ENCODE measurements around the gene FCRL4. TPM values are rescaled to one million over a fixed set of nuclear protein-coding genes. Genes with fewer than 3 reads are reported as not detected.

Gene FCRL4
- total and polyA plus RNA-seq, 2 donors (not counting 1 experiment from before 2014, with no cell fraction given), result 0.09 to 0.30 TPM

DNA sequence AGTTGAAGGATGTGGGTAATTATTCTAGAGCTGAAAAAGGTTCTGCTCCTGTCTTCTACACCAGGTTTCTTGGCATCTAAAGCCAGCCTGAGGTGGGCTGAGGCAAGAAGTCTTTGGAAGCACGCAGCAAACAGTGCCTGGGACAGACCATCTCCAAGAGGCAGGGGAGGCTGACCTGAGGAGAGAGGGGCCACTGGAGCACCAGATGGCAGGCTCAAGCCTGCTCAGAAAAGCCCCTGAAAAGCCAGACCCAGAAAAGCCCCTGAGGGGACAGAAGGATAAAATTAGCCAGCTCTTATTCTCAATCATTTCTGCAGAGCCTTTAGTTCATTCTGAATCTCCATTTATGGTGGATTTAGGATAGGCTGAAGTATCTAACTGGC lies 17.1 kb downstream of the FCRL4 start:
- Histone ChIP-seq H3K4me2 (replicated peaks; ENCODE audit: low read depth, low read length, poor library complexity, severe bottlenecking) (peak overlapping the region; percentile 40), H3K36me3 (replicated peaks in 1 of 2; ENCODE audit: control extremely low read depth in 1 of 2, control insufficient read depth in 1 of 2, extremely low read depth in 1 of 2, insufficient read depth in 2 of 2, low read length in 1 of 2) (no peaks in the 10 kb centered on the region), H3K27me3 (replicated peaks in 1 of 4; ENCODE audit: control extremely low read depth in 1 of 4, control insufficient read depth in 3 of 4, insufficient read depth in 4 of 4, low read length in 3 of 4) (no peaks in the 10 kb centered on the region), H4K20me1 (ENCODE audit: control insufficient read depth, insufficient read depth, low read length, poor library complexity, severe bottlenecking) (no peaks in the 10 kb centered on the region), H3K79me2 (ENCODE audit: control insufficient read depth, insufficient read depth, low read length) (peaks cover 3% of the 10 kb centered on the region), H3K9me3 (ENCODE audit: control extremely low read depth in 1 of 3, control insufficient read depth in 2 of 3, insufficient read depth in 1 of 3, low read length in 2 of 3) (peaks cover 0 to 8% (median 7%) of the 10 kb centered on the region in 3 donors), H3K9ac (ENCODE audit: low read length) (no peak overlapping the region), H3K4me1 (ENCODE audit: control insufficient read depth in 2 of 2, insufficient read depth in 2 of 2, low read length in 2 of 2) (peaks cover 61 to 62% of the 10 kb centered on the region in 2 donors), H3K4me3 (ENCODE audit: control extremely low read depth in 1 of 5, extremely low read depth in 1 of 5, insufficient read depth in 1 of 5, low read depth in 2 of 5, low read length in 4 of 5) (no peak overlapping the region), H3K27ac (ENCODE audit: low read length in 2 of 2) (no peak overlapping the region), H2AFZ (ENCODE audit: insufficient read depth, low read depth, low read length, poor library complexity, severe bottlenecking) (no peak overlapping the region)
- TF ChIP-seq, protein P1, sequence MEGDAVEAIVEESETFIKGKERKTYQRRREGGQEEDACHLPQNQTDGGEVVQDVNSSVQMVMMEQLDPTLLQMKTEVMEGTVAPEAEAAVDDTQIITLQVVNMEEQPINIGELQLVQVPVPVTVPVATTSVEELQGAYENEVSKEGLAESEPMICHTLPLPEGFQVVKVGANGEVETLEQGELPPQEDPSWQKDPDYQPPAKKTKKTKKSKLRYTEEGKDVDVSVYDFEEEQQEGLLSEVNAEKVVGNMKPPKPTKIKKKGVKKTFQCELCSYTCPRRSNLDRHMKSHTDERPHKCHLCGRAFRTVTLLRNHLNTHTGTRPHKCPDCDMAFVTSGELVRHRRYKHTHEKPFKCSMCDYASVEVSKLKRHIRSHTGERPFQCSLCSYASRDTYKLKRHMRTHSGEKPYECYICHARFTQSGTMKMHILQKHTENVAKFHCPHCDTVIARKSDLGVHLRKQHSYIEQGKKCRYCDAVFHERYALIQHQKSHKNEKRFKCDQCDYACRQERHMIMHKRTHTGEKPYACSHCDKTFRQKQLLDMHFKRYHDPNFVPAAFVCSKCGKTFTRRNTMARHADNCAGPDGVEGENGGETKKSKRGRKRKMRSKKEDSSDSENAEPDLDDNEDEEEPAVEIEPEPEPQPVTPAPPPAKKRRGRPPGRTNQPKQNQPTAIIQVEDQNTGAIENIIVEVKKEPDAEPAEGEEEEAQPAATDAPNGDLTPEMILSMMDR (IDR thresholded peaks at IDR 0.05), result no peak
- no peak for TF ChIP-seq EZH2 (IDR thresholded peaks at IDR 0.05; ENCODE audit: borderline replicate concordance, insufficient read depth, low read depth, low read length, poor library complexity, severe bottlenecking)
- WGBS (ENCODE audit: insufficient coverage), result 92% methylated on average over 1 of the region's 1 CpG
- H3K4me3 Mint-ChIP-seq, result no peak overlapping the region
- peaks cover 70% of the 10 kb centered on the region for H3K4me1 Mint-ChIP-seq
- no peaks in the 10 kb centered on the region for H3K9me3 Mint-ChIP-seq (ENCODE audit: insufficient read depth)
- intact Hi-C loops (cut with micrococcal nuclease), result loop anchor here (1.0 to 5.0 kb wide), 7 partner anchors 14 to 367 kb away; no protein-coding TSS in a partner anchor
- CTCF ChIA-PET, result interaction anchor here (0.5 to 10.8 kb wide), 88 partner anchors 8 to 1454 kb away, joined by 3 to 162 read pairs (median 8); partner anchors contain the start of genes CD5L, FCRL1, FCRL2 and FCRL3
- no peaks in the 10 kb centered on the region for H3K27me3 Mint-ChIP-seq
- POLR2A ChIA-PET, result interaction anchor here (1.0 to 1.2 kb wide), 2 partner anchors 192 to 194 kb away, joined by 3 to 5 read pairs; no protein-coding TSS in a partner anchor
- no peak for ATAC-seq (ENCODE audit: low read depth)
- H3K27ac Mint-ChIP-seq, result no peak overlapping the region
- no peak for DNase-seq

DNA sequence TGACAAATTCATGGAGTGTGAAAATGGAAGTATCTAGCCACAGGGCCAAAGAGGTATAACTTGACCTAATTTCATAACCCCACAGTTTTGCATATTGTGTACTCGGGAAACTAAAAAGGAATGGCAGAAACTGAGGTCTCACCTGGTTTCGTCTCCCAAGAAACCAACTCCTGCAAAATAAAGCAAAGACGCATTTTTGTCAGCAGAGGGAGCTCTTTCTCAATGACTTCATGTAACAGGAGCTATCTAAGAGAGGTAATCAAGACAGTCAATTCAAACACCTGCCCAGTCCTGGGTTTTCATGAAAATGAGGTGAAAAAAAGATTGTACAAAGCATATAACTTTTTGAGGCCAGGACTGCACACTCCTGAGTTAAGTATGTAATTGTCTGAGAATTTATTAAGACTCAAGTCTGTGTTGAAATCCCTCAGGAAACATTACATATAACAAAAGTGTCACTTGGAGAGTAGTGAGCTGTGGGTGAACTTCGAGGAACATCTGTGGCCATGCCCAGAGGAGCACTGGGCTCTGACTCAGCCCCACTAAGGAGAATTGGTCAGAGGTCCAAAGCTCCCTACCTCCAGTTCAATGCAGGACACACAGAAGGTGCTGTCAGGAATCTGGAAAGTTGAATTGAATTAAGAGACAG lies 17.6 kb downstream of the FCRL4 start:
- TF ChIP-seq, protein P1 (IDR thresholded peaks at IDR 0.05), result peak; percentile 94
- TF ChIP-seq EZH2 (IDR thresholded peaks at IDR 0.05; ENCODE audit: borderline replicate concordance, insufficient read depth, low read depth, low read length, poor library complexity, severe bottlenecking), result no peak
- intact Hi-C loops (cut with micrococcal nuclease), result loop anchor here (1.0 to 5.0 kb wide), 7 partner anchors 14 to 368 kb away; no protein-coding TSS in a partner anchor
- Mint-ChIP-seq H3K27ac (no peak overlapping the region), H3K4me1 (peaks cover 70% of the 10 kb centered on the region), H3K4me3 (no peak overlapping the region), H3K27me3 (no peaks in the 10 kb centered on the region), H3K9me3 (ENCODE audit: insufficient read depth) (no peaks in the 10 kb centered on the region)
- H3K4me1 ChIP-seq (ENCODE audit: control insufficient read depth in 2 of 2, insufficient read depth in 2 of 2, low read length in 2 of 2), result peaks cover 61 to 62% of the 10 kb centered on the region in 2 donors
- no peak overlapping the region for H3K27ac ChIP-seq (ENCODE audit: low read length in 2 of 2)
- H4K20me1 ChIP-seq (ENCODE audit: control insufficient read depth, insufficient read depth, low read length, poor library complexity, severe bottlenecking), result no peaks in the 10 kb centered on the region
- no peak overlapping the region for H3K4me3 ChIP-seq (ENCODE audit: control extremely low read depth in 1 of 5, extremely low read depth in 1 of 5, insufficient read depth in 1 of 5, low read depth in 2 of 5, low read length in 4 of 5)
- peak overlapping the region; percentile 6 for H3K4me2 ChIP-seq (replicated peaks; ENCODE audit: low read depth, low read length, poor library complexity, severe bottlenecking)
- ChIA-PET CTCF (interaction anchor here (0.7 to 10.8 kb wide), 99 partner anchors 8 to 544 kb away, joined by 3 to 162 read pairs (median 7); partner anchors contain the start of genes CD5L, FCRL1, FCRL2 and FCRL3), POLR2A (interaction anchor here (0.5 to 1.5 kb wide), 6 partner anchors 11 to 266 kb away, joined by 3 to 5 read pairs (median 4); no protein-coding TSS in a partner anchor)
- no peaks in the 10 kb centered on the region for H3K36me3 ChIP-seq (replicated peaks in 1 of 2; ENCODE audit: control extremely low read depth in 1 of 2, control insufficient read depth in 1 of 2, extremely low read depth in 1 of 2, insufficient read depth in 2 of 2, low read length in 1 of 2)
- 20% methylated on average over 1 of the region's 4 CpGs for WGBS (ENCODE audit: insufficient coverage)
- no peaks in the 10 kb centered on the region for H3K27me3 ChIP-seq (replicated peaks in 1 of 4; ENCODE audit: control extremely low read depth in 1 of 4, control insufficient read depth in 3 of 4, insufficient read depth in 4 of 4, low read length in 3 of 4)
- DNase-seq (peak; percentile 83), ATAC-seq (ENCODE audit: low read depth) (peak; percentile 44)
- no peak overlapping the region for H3K9ac ChIP-seq (ENCODE audit: low read length)
- peaks cover 3% of the 10 kb centered on the region for H3K79me2 ChIP-seq (ENCODE audit: control insufficient read depth, insufficient read depth, low read length)
- H2AFZ ChIP-seq (ENCODE audit: insufficient read depth, low read depth, low read length, poor library complexity, severe bottlenecking), result no peak overlapping the region
- peaks cover 0 to 8% (median 7%) of the 10 kb centered on the region in 3 donors for H3K9me3 ChIP-seq (ENCODE audit: control extremely low read depth in 1 of 3, control insufficient read depth in 2 of 3, insufficient read depth in 1 of 3, low read length in 2 of 3)

All from B cell (primary cell).